B cell (primary cell): Measurements from ENCODE around the gene ANXA7.

Experiments used
- CTCF ChIP-seq: fragments of 200-600 bp; IDR thresholded peaks from one replicate; pipeline ENCODE4 v1.8.0; 2022; ENCODE audit warnings: antibody characterized with exemption, mild to moderate bottlenecking
- EZH2 ChIP-seq: IDR thresholded peaks from 2 replicates; pipeline ENCODE4 v1.6.1; 2012; ENCODE audit warnings: borderline replicate concordance, low read depth, mild to moderate bottlenecking, moderate library complexity, low read length; ENCODE audit not compliant: insufficient read depth, poor library complexity, severe bottlenecking

GRCh38 chr10:73368238-73368637, 45.6 kb downstream of the ANXA7 start:
- TF ChIP-seq CTCF (no peak), EZH2 (no peak)
